Ishikawa (cell line): ENCODE results near the gene TSPAN13.

Experiments used
- CEBPB ChIP-seq: IDR thresholded peaks from 2 replicates; pipeline ENCODE4 v1.6.1; 2012
- CREB1 ChIP-seq: IDR thresholded peaks from 2 replicates; pipeline ENCODE4 v1.6.1; 2012; ENCODE audit warnings: low read depth
- EGR1 ChIP-seq: IDR thresholded peaks from 2 replicates; pipeline ENCODE4 v1.6.1; 2012
- FOXM1 ChIP-seq: IDR thresholded peaks from 2 replicates; pipeline ENCODE4 v1.6.1; 2012; ENCODE audit warnings: low read depth, borderline replicate concordance
- RAD21 ChIP-seq: IDR thresholded peaks from 2 replicates; pipeline ENCODE4 v1.6.1; 2012; ENCODE audit warnings: low read depth
- REST ChIP-seq: IDR thresholded peaks from 2 replicates; pipeline ENCODE4 v1.6.1; 2012; ENCODE audit warnings: low read depth, mild to moderate bottlenecking
- TAF1 ChIP-seq: IDR thresholded peaks from 2 replicates; pipeline ENCODE4 v1.6.1; 2012; ENCODE audit warnings: low read depth, mild to moderate bottlenecking
- TCF12 ChIP-seq: IDR thresholded peaks from 2 replicates; pipeline ENCODE4 v1.6.1; 2012; ENCODE audit warnings: low read depth

GRCh38 chr7:16741676-16742075 is 11.9 kb upstream of the TSPAN13 start:
- TF ChIP-seq CEBPB: no peak
- TF ChIP-seq TCF12: no peak
- TF ChIP-seq TAF1: no peak
- no peak for TF ChIP-seq FOXM1
- no peak for TF ChIP-seq EGR1
- no peak for TF ChIP-seq CREB1
- no peak for TF ChIP-seq RAD21
- no peak for TF ChIP-seq REST
